BLaER1 (cell line): ENCODE results near the gene ZNF92.
"Not testable (repeated sequence)": the region's sequence is repeated elsewhere in the genome, so short reads cannot be mapped to it uniquely, and the experiment has no call there.

Experiments used
- H3K27ac ChIP-seq: shearing (Covaris generic); formaldehyde crosslinking; 2 replicates; pipeline ENCODE4 v1.8.1; 2022
- H3K27me3 ChIP-seq: shearing (Covaris generic); formaldehyde crosslinking; 2 replicates; pipeline ENCODE4 v1.8.1; 2022
- H3K36me3 ChIP-seq: shearing (Covaris generic); formaldehyde crosslinking; 2 replicates; pipeline ENCODE4 v1.8.1; 2022
- H3K4me1 ChIP-seq: shearing (Covaris generic); formaldehyde crosslinking; 2 replicates; pipeline ENCODE4 v1.8.1; 2022
- H3K4me2 ChIP-seq: shearing (Covaris generic); formaldehyde crosslinking; 2 replicates; pipeline ENCODE4 v1.8.1; 2022
- H3K4me3 ChIP-seq: shearing (Covaris generic); formaldehyde crosslinking; 2 replicates; pipeline ENCODE4 v1.8.1; 2022
- H3K9ac ChIP-seq: shearing (Covaris generic); formaldehyde crosslinking; 2 replicates; pipeline ENCODE4 v1.8.1; 2022
- H3K9me3 ChIP-seq: shearing (Covaris generic); formaldehyde crosslinking; 2 replicates; pipeline ENCODE4 v1.8.1; 2022
- H4K20me1 ChIP-seq: shearing (Covaris generic); formaldehyde crosslinking; 2 replicates; pipeline ENCODE4 v1.8.1; 2022
- Cebpa-rat ChIP-seq: shearing (Covaris generic); IDR thresholded peaks from 2 replicates; pipeline ENCODE4 v1.8.1; 2022

ZNF92 gene

DNA sequence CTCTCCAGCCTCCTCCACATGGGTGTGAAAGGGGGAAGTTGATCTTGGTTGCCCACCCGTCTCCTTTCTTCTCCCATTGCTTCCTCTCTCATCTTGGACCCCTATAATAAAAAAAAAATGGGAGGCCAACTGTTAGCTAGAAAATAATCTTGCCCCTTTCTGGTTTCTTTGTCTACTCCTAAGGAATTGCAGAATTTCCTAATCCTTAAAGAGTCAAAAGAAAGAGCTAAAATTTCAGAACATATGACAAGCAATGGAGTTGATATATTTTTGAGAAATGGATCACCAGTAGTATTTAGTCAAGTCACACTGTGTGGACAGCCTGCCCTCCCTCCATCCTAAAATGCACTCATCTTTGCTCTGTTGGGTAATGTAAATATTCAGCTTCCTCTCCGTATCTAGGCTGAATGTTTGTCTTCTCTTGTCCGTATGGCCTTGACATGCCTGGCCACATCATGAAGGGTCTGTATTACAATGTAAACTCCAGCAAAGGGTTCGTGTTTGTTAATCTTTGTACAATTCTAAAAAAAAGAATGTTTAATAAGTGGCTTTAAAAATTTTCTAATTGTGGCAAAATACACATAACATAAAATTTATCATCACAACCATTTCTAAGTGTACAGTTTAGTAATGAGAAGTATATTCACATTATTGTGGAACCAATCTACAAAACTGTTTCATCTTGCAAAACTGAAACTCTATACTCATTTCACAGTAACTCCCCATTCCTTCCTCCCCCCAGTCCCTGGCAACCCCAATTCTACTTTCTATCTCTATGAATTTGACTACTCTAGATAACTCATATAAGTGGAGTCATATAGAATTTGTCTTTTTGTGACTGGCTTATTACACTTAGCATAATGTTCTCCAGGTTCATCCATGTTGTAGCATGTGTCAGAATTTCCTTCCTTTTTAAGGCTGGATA lies 71.5 kb downstream of the ZNF92 start:
- Histone ChIP-seq H3K27ac (no peak overlapping the region), H3K4me2 (no peak overlapping the region), H3K9me3 (0 out of 2 replicates have a peak, but pooled peaks cover 5% of the 10 kb centered on the region), H3K4me3 (no peak overlapping the region), H3K4me1 (no peaks in the 10 kb centered on the region), H3K36me3 (no peaks in the 10 kb centered on the region), H3K27me3 (no peaks in the 10 kb centered on the region), H4K20me1 (no peaks in the 10 kb centered on the region), H3K9ac (no peak overlapping the region)
- TF ChIP-seq Cebpa-rat, result no peak

GRCh38 chr7:65447041-65447440 lies 73.4 kb downstream of the ZNF92 start:
- not testable (repeated sequence) for H3K27ac ChIP-seq, H3K27me3 ChIP-seq, H3K4me3 ChIP-seq, H3K4me2 ChIP-seq, H3K4me1 ChIP-seq, H3K9me3 ChIP-seq, H3K9ac ChIP-seq, H3K36me3 ChIP-seq, H4K20me1 ChIP-seq

DNA sequence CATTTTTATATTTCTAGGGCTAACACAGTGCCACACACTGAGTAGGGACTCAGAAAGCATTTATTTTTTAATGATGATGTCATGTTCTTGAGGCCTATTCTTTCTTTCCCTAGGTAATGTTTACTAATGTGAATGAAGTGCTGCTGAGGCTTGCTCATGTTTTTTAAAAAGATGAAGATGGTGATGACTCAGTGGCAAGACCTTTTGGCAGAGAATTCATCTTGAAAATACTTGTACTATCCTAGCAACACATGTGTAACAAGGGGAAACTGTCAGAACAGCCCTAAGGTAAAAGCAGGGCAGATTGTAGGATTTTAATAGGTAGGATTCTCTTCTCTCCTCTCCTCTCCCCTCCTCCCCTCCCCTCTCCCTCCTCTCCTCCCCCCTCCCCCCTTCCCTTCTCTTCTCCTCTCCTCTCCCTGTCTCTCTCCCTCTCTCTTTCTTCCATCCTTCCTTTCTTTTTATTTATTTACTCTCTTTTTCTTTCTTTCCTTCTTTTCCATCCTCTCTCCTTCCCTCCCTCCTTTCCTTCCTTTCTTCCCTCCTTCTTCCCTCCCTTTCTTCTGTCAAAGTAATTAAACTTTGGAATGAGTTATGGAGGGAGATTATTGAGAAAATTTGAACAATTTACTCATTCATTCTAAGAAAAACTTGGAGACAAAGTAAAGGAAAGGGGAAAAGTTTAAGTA lies 75.3 kb downstream of the ZNF92 start:
- no peak for TF ChIP-seq Cebpa-rat
- no peaks in the 10 kb centered on the region for H3K4me1 ChIP-seq
- H3K27ac ChIP-seq, result no peak overlapping the region
- H3K4me3 ChIP-seq, result no peak overlapping the region
- H3K4me2 ChIP-seq, result no peak overlapping the region
- 0 out of 2 replicates have a peak, but pooled peaks cover 5% of the 10 kb centered on the region for H3K9me3 ChIP-seq
- no peaks in the 10 kb centered on the region for H3K36me3 ChIP-seq
- no peaks in the 10 kb centered on the region for H4K20me1 ChIP-seq
- no peak overlapping the region for H3K9ac ChIP-seq
- H3K27me3 ChIP-seq, result no peaks in the 10 kb centered on the region

DNA sequence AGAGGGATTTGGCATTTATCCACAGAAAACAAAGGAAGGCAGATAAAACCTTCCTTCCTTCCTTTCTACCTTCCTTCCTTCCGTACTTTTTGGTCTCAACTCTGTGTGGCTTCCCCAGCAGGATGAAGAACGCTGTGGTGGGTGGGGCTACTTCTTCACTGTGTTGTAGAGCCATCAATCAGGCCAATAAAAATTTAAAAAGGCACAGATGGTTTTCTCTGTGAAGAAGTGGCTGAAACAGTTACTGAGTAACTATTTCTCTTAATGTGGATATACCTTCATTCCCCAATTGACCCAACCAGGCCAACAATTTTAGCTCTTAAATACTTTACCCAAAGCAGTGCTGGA lies 75.8 kb downstream of the ZNF92 start:
- Histone ChIP-seq H3K9ac (no peak overlapping the region), H3K4me2 (no peak overlapping the region), H3K27ac (no peak overlapping the region), H3K36me3 (no peaks in the 10 kb centered on the region), H3K9me3 (0 out of 2 replicates have a peak, but pooled peaks cover 5% of the 10 kb centered on the region), H3K27me3 (no peaks in the 10 kb centered on the region), H4K20me1 (no peaks in the 10 kb centered on the region), H3K4me1 (no peaks in the 10 kb centered on the region), H3K4me3 (no peak overlapping the region)
- no peak for TF ChIP-seq Cebpa-rat
